Left ventricle myocardium inferior (tissue), 1 donor: ENCODE measurements around the gene PRRC2A. TPM values are rescaled to one million over a fixed set of nuclear protein-coding genes. Genes with fewer than 3 reads are reported as not detected.

Source experiments
- DNase-seq: peaks from one replicate; pipeline ENCODE4 v3.0.0-alpha.2; 2020
- H3K27ac ChIP-seq: fragments of 200-600 bp; replicated peaks from 2 replicates; pipeline ENCODE4 v1.8.0; 2021
- H3K27me3 ChIP-seq: fragments of 200-600 bp; 2 replicates; pipeline ENCODE4 v1.8.0; 2021; ENCODE audit warnings: low read depth
- H3K36me3 ChIP-seq: fragments of 200-600 bp; 2 replicates; pipeline ENCODE4 v1.8.0; 2021
- H3K4me1 ChIP-seq: fragments of 200-600 bp; 2 replicates; pipeline ENCODE4 v1.8.0; 2021
- H3K4me3 ChIP-seq: fragments of 200-600 bp; 2 replicates; pipeline ENCODE4 v1.8.0; 2021; ENCODE audit warnings: mild to moderate bottlenecking, moderate library complexity
- H3K9me3 ChIP-seq: fragments of 200-600 bp; replicated peaks from 2 replicates; pipeline ENCODE4 v1.8.0; 2021
- CTCF ChIP-seq: fragments of 200-600 bp; IDR thresholded peaks from 2 replicates; pipeline ENCODE4 v1.8.0; 2021; ENCODE audit warnings: antibody characterized with exemption, mild to moderate bottlenecking, borderline replicate concordance
- intact Hi-C: fragments of 100-400 bp; cut with micrococcal nuclease; formaldehyde crosslinking; loops from one replicate; pipeline ENCODE4 v1.11.0; 2022
- total RNA-seq: library from RNA; stranded (reverse); fragmentation: NEBNext Ultra II Directional; extraction: Animal tissue kit (Norgen Biotek cat#: 25700); gene quantifications from one replicate; pipeline ENCODE4 v1.2.1, GENCODE V29; 2021
- donor health status: DM: no; HTN: yes; CAD: no; lungs with severe emphysema.

The PRRC2A gene
- total RNA-seq, 1 donor from 2014 or later: 82.4 TPM

DNA sequence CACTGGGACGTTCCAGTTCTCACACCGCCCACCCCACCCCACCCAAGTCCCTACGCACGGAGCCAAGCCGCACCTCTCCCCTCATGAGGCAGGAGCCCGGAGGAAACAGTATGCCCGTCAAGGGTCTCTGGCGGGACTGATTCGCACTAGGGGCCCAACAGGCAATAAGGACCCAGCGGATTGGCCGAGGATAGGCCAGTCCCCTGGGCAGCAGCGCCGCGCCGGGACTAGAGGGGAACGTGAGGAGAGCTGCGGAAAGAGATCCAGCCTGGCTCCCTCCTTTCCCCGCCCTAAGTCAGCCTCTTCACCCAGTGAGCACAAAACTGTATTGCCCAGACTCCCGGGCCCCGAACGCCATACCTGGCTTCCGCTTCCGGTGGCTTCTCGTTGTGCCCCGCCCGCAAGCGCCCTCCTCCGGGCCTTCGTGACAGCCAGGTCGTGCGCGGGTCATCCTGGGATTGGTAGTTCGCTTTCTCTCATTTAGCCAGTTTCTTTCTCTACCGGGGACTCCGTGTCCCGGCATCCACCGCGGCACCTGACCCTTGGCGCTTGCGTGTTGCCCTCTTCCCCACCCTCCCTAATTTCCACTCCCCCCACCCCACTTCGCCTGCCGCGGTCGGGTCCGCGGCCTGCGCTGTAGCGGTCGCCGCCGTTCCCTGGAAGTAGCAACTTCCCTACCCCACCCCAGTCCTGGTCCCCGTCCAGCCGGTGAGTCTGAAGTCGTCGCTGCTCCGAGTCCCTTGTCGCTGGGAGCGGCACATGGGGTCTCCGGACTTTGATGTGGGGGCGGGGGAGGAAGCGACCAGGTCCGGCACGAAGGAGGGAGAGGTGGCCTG, 45.2 kb downstream of the PRRC2A start, which contains the start of gene CSNK2B:
TSS of gene CSNK2B (plus strand) at position 580 of the 836 bp plus-strand sequence. CDS start 752 bp downstream, outside the sequence.
- TF ChIP-seq CTCF: no peak
- peak within 1 kb of the TSS; percentile 96 for H3K27ac ChIP-seq
- H3K4me3 ChIP-seq: peak within 1 kb of the TSS; percentile 78
- peak; percentile 99 for DNase-seq
- no peaks in the 10 kb centered on the region for H3K9me3 ChIP-seq
- H3K4me1 ChIP-seq: peaks cover 73% of the 10 kb centered on the region
- no peaks in the 10 kb centered on the region for H3K27me3 ChIP-seq
- H3K36me3 ChIP-seq: peaks cover 55% of the 10 kb centered on the region
- intact Hi-C loops: no loop called here

DNA sequence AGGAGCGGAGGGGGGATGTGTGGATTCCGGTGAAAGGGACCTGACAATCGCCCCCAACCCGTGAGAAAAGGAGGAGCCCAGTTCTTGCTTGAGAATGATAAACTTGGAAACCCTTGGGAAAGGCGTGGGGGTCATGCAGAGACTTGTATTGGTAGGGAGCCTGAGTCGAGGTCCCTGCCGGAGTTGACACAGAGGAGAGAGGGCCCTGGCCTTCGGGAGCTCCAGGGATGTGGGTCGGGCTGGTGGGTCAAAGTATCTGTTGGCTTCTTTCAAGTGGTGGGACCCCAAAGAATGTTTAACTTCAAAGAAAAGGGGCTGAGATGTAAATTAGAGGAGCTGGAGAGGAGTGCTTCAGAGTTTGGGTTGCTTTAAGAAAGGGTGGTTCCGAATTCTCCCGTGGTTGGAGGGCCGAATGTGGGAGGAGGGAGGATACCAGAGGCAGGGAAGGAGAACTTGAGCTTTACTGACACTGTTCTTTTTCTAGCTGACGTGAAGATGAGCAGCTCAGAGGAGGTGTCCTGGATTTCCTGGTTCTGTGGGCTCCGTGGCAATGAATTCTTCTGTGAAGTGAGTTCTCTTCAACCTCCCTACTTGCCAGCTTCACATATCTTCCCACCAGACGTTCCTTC, 45.9 kb downstream of the PRRC2A start:
- Histone ChIP-seq H3K4me3 (peak overlapping the region; percentile 78), H3K27me3 (no peaks in the 10 kb centered on the region), H3K9me3 (no peaks in the 10 kb centered on the region), H3K36me3 (peaks cover 61% of the 10 kb centered on the region), H3K27ac (peak overlapping the region; percentile 96), H3K4me1 (peaks cover 66% of the 10 kb centered on the region)
- no peak for DNase-seq
- intact Hi-C loops: no loop called here
- TF ChIP-seq CTCF: no peak

- Histone ChIP-seq H3K9me3 (no peaks in the 10 kb centered on the region), H3K36me3 (peaks cover 67% of the 10 kb centered on the region), H3K4me1 (peaks cover 35% of the 10 kb centered on the region), H3K4me3 (no peak within 1 kb of the TSS), H3K27ac (no peak within 1 kb of the TSS), H3K27me3 (no peaks in the 10 kb centered on the region)
- TF ChIP-seq CTCF: no peak
- intact Hi-C loops: no loop called here
- no peak for DNase-seq
Measured at GRCh38 chr6:31669676-31670075, 49.2 kb downstream of the PRRC2A start, which contains the start of gene LY6G5B. Gene LY6G5B, plus strand, starts transcription at chr6:31669976. Its CDS starts 975 bp downstream, at chr6:31670951.

DNA sequence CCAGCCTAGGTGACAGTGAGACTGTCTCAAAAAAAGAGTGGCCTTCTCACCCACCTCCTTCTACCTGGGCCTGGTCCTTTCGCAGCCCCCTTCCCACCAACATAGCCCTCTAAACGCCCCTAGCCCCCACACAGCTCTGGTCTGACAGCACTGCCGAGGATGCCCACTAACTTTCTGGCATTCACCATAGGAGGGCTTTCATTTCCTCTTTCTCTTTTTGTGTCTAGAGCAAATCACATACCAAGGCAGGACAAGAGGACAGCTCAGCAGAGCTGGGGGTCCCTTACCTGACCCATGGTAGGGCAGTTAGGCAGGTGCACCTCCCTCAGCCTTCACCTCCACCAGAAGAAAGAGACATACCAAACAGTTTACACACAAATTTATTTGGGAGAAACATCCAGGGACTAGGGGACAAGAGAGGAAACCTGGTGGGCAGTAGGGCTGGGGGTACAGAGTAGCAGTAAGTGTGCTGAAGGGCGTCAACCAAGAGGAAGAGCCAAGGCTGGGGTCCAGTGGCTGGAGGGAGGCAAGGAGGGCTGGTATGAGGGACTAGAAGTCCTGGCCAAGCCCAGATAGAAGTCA, 55.9 kb downstream of the PRRC2A start:
- intact Hi-C loops: no loop called here
- Histone ChIP-seq H3K27me3 (no peaks in the 10 kb centered on the region), H3K4me3 (no peak overlapping the region), H3K9me3 (no peaks in the 10 kb centered on the region), H3K36me3 (peaks cover 26% of the 10 kb centered on the region), H3K4me1 (peaks cover 13% of the 10 kb centered on the region), H3K27ac (no peak overlapping the region)
- no peak for DNase-seq
- TF ChIP-seq CTCF: no peak

GRCh38 chr6:31676904-31677303, 56.4 kb downstream of the PRRC2A start:
- no peak overlapping the region for H3K4me3 ChIP-seq
- intact Hi-C loops: no loop called here
- H3K27ac ChIP-seq: no peak overlapping the region
- H3K4me1 ChIP-seq: peaks cover 18% of the 10 kb centered on the region
- peaks cover 21% of the 10 kb centered on the region for H3K36me3 ChIP-seq
- H3K27me3 ChIP-seq: no peaks in the 10 kb centered on the region
- no peak for TF ChIP-seq CTCF
- H3K9me3 ChIP-seq: no peaks in the 10 kb centered on the region
- DNase-seq: no peak
